Activated CD4-positive, alpha-beta T cell treated with anti-CD3 and anti-CD28 coated beads, Interleukin-2, amount 10 ng/mL, durations not matched to agents 7 days and 5 days (primary cell): ENCODE measurements around the gene HP1BP3. TPM values are rescaled to one million over a fixed set of nuclear protein-coding genes. Genes with fewer than 3 reads are reported as not detected.

Experiments
- CTCF ChIA-PET: fragments of 350-600 bp; sonication (Branson Sonifier 250); formaldehyde crosslinking; loops from one replicate; lab custom pipeline; 2021; ENCODE audit warnings: antibody characterized with exemption; lab: Charles Lee
- POLR2A ChIA-PET: fragments of 350-600 bp; sonication (Branson Sonifier 250); formaldehyde crosslinking; loops from one replicate; lab custom pipeline; 2021; ENCODE audit warnings: antibody characterized with exemption; lab: Charles Lee
- DNase-seq: peaks from one replicate; pipeline ENCODE4 v3.0.0-alpha.2; 2020
- H3K27ac Mint-ChIP-seq: one replicate; pipeline ENCODE4 v1.8.0; 2021; ENCODE audit warnings: mild to moderate bottlenecking, moderate library complexity, mixed read lengths
- H3K27me3 Mint-ChIP-seq: one replicate; pipeline ENCODE4 v1.8.0; 2021; ENCODE audit warnings: mixed read lengths
- H3K36me3 Mint-ChIP-seq: one replicate; pipeline ENCODE4 v1.8.0; 2021; ENCODE audit warnings: low read depth, mixed read lengths
- H3K4me1 Mint-ChIP-seq: one replicate; pipeline ENCODE4 v1.8.0; 2021; ENCODE audit warnings: mixed read lengths
- H3K4me3 Mint-ChIP-seq: one replicate; pipeline ENCODE4 v1.8.0; 2021; ENCODE audit warnings: mild to moderate bottlenecking, moderate library complexity, mixed read lengths
- H3K9me3 Mint-ChIP-seq: one replicate; pipeline ENCODE4 v1.8.0; 2021; ENCODE audit warnings: mixed read lengths
- total RNA-seq, 2 experiments: library from RNA; stranded (reverse); gene quantifications; one replicate each; pipeline ENCODE4 v1.2.3, GENCODE V29; 2021

HP1BP3 gene
- total RNA-seq, 2 experiments from 2014 or later, result 369 to 407 TPM

DNA sequence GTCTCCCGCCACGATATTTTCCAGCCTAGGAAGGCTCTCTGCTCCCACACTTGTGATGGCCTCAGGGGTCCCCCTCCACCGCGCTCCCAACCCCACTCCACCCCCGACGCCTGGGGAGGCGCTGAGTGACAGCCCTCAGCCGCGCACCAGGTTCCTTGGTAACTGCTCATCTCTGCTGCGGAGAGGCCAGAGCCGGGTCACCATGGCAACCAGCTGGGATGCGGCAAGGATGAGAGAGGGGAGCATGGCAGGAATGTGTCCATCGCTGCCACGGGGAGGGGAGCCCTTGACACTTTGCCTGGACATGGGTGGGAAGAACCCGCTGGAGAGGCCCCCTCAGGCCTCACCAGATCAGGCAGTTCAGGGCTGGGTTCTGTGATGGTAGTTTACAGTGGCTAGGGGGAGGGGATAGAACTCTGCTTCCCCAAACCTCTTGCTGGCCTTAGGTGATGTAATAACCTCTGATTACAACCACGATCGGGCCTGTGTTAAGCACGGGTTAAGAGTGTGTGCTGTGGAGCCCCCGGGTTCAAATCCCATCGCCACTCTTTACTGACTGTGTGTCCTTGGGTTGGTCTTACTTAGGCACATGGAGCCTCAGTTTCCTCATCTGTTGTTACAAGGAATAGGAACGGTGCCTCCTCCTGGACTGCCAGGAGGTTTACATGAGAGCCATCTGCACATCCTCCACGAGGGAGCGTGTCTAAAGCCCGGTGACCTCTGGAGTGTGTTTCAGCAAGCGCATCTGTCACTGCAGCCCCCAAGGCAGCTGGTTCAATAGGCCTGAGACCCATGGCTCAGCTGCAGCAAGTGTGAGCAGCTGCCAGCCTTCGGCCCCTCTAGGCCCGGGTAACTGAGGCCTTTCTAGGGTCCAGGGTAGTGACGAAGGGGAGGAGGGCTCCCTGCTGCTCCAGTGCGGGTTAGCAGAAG lies 75.6 kb downstream of the HP1BP3 start:
- no peak overlapping the region for H3K4me3 Mint-ChIP-seq
- peaks cover 2% of the 10 kb centered on the region for H3K36me3 Mint-ChIP-seq
- POLR2A ChIA-PET, result no interaction called here
- H3K9me3 Mint-ChIP-seq, result no peaks in the 10 kb centered on the region
- peaks cover 4% of the 10 kb centered on the region for H3K4me1 Mint-ChIP-seq
- CTCF ChIA-PET, result interaction anchor here (1.2 to 1.3 kb wide), 2 partner anchors 15 to 78 kb away, joined by 3 read pairs; no protein-coding TSS in a partner anchor
- H3K27me3 Mint-ChIP-seq, result peaks cover 8% of the 10 kb centered on the region
- DNase-seq, result no peak
- H3K27ac Mint-ChIP-seq, result no peak overlapping the region

DNA sequence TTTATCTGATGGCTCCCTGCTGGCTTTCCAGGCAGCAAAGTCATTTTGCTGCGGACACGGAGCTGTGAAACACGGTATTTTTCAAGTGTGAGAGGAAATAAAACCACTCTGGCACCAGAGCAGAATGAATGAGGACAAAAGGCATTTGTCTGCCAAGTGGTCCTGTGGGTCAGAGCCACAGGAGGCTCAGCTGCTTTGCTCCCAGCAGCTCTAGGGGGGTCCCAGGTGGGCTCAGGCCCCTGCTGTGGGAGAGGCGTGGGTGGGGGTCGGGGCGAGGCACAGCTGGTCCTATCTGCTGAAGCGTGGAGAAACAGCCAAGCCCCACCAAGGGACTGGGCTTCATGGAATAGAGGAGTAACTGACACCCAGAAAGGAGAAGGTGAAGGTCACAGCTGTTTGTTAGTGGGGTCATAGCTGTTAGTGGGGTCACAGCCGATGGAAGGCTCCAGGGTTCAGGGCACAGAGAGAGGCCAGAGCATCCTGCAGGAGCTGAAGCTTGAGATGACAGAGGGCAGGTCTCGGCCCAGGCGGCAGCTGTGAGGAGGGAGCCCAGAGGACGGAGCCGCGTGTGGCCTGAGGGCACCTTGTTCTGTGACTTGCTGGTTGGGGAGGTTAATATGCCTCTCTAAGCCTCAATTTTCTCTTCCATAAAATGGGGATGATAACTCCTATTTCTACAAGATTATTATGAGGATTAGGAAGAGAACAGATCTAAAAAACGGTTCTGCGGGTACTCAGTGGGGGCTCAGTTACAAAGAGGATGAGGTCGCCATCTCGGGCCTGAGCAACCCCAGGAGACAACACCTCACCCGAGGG lies 76.4 kb downstream of the HP1BP3 start:
- DNase-seq, result no peak
- Mint-ChIP-seq H3K4me3 (no peak overlapping the region), H3K36me3 (no peaks in the 10 kb centered on the region), H3K27me3 (peaks cover under 1% of the 10 kb centered on the region), H3K9me3 (no peaks in the 10 kb centered on the region), H3K4me1 (no peaks in the 10 kb centered on the region), H3K27ac (no peak overlapping the region)
- ChIA-PET POLR2A (no interaction called here), CTCF (interaction anchor here (0.8 to 1.3 kb wide), 2 partner anchors 14 kb away, joined by 3 read pairs; no protein-coding TSS in a partner anchor)

DNA sequence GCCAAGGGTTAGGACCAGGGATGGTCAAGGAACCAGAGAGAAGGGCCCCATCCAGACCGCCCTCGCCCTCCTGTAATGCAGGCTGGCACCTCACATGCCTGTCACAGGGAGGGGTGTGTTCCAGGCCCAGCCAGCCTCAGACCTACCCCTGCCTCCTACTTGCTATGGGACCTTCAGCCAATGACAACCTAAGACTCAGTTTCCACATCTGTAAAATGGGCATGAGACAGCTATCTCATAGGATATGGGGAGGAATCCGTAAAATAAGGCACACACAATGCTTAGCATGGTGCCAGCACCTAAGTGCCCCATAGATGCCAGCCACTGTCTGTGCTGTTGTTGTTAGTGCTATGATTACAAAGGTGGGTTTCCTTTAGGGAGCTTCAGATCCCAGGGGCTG lies 77.2 kb downstream of the HP1BP3 start:
- H3K4me3 Mint-ChIP-seq, result no peak overlapping the region

DNA sequence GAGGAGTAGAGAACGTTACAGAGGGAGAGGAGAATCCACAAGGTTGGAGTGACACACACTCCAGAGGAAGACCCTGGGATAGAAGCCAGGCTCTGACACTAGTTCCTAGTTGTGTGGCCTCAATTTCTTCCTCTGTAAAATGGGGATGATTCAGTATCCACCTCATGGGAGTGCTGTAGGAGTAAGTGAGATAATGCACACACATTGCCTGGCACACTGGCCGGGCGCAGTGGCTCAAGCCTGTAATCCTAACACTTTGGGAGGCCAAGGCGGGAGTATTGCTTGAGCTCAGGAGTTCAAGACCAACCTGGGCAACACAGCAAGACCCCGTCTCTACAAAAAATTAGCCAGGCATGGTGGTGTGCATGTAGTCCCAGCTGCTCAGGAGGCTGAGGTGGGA lies 78.2 kb downstream of the HP1BP3 start:
- ChIA-PET CTCF (interaction anchor here (0.6 kb wide), 1 partner anchor 791 kb away, joined by 3 read pairs; no protein-coding TSS in a partner anchor), POLR2A (no interaction called here)
- no peaks in the 10 kb centered on the region for H3K36me3 Mint-ChIP-seq
- no peaks in the 10 kb centered on the region for H3K27me3 Mint-ChIP-seq
- DNase-seq, result no peak
- no peaks in the 10 kb centered on the region for H3K4me1 Mint-ChIP-seq
- H3K4me3 Mint-ChIP-seq, result no peak overlapping the region
- no peak overlapping the region for H3K27ac Mint-ChIP-seq
- H3K9me3 Mint-ChIP-seq, result no peaks in the 10 kb centered on the region

More for the DNA sequence above, 77.2 kb downstream of the HP1BP3 start:
- ChIA-PET POLR2A (no interaction called here), CTCF (interaction anchor here (0.8 to 1.3 kb wide), 2 partner anchors 13 to 15 kb away, joined by 3 read pairs; no protein-coding TSS in a partner anchor)
- Mint-ChIP-seq H3K27me3 (no peaks in the 10 kb centered on the region), H3K27ac (no peak overlapping the region), H3K36me3 (no peaks in the 10 kb centered on the region), H3K9me3 (no peaks in the 10 kb centered on the region), H3K4me1 (no peaks in the 10 kb centered on the region)
- no peak for DNase-seq

DNA sequence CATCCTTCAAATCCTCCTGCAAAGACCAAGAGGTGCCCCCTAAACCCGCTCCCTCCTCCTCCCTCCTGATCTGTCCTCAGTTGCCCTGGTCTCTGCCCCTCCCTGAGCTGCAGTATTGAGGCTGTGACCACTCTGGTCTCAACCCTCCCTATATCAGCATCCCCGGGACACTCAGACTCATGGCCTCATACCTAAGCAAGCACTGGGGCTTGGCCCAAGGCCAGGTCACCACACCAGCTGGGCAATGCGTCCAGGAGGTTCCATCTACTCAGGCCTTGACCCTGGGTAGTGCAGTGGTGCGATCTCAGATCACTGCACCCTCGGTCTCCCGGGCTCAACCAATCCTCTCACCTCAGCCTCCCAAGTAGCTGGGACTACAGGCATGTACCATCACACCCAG lies 79.0 kb downstream of the HP1BP3 start:
- Mint-ChIP-seq H3K36me3 (no peaks in the 10 kb centered on the region), H3K9me3 (no peaks in the 10 kb centered on the region), H3K4me1 (no peaks in the 10 kb centered on the region), H3K27me3 (no peaks in the 10 kb centered on the region), H3K4me3 (no peak overlapping the region), H3K27ac (no peak overlapping the region)
- POLR2A ChIA-PET, result no interaction called here
- no peak for DNase-seq
- CTCF ChIA-PET, result interaction anchor here (1.2 kb wide), 1 partner anchor 10 kb away, joined by 4 read pairs; no protein-coding TSS in a partner anchor

DNA sequence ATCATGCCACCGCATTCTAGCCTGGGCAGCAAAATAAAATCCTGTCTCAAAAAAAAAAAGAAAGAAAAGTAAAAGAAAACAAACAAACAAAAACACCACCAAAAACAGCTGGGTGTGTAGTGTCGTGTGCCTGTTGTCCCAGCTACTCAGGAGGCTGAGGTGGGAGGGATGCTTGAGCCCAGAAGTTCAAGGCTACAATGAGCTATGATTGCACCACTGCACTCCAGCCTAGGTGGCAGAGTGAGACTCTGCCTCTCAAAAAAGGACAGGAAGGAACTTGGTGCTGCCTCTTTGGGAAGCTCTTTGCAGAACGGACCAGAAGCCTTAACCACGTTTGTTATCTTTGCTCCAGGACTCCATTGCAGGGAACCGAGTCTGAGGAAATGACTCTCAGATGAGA lies 80.3 kb downstream of the HP1BP3 start:
- Mint-ChIP-seq H3K4me1 (no peaks in the 10 kb centered on the region), H3K9me3 (no peaks in the 10 kb centered on the region), H3K4me3 (no peak overlapping the region), H3K36me3 (no peaks in the 10 kb centered on the region), H3K27me3 (no peaks in the 10 kb centered on the region), H3K27ac (no peak overlapping the region)
- no peak for DNase-seq
- CTCF ChIA-PET, result interaction anchor here (1.2 kb wide), 1 partner anchor 9 kb away, joined by 4 read pairs; no protein-coding TSS in a partner anchor
- POLR2A ChIA-PET, result no interaction called here

DNA sequence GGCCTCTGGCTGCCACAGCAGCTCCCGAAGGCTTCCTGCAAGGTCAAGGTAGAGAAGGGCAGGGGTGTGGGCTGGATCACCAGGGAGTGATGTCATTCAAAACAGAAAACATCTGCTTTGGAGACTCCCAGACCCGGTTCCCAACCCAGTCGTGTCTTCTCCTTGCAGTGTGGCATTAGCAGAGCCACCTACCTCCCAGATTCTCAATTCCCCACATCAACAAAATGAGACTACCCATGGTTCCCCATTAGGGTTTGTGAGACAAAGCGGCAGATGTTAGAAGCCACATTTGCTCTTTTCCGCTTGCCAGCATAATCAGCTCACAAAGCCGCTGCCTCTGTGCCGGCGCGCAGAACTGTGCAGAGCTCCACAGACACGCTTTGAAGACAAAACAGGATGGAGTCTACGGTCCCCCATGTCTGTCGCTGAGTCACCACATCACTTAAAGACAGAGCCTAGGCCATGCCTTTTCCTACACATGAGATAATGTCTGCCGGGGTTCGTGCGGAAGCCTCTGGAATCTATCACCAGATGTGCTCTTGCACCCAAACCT lies 81.8 kb downstream of the HP1BP3 start:
- no peaks in the 10 kb centered on the region for H3K36me3 Mint-ChIP-seq
- no peaks in the 10 kb centered on the region for H3K27me3 Mint-ChIP-seq
- no peak for DNase-seq
- ChIA-PET POLR2A (no interaction called here), CTCF (interaction anchor here (1.0 to 1.3 kb wide), 2 partner anchors 8 to 12 kb away, joined by 3 to 6 read pairs; no protein-coding TSS in a partner anchor)
- no peak overlapping the region for H3K27ac Mint-ChIP-seq
- H3K4me3 Mint-ChIP-seq, result no peak overlapping the region
- no peaks in the 10 kb centered on the region for H3K4me1 Mint-ChIP-seq
- no peaks in the 10 kb centered on the region for H3K9me3 Mint-ChIP-seq

DNA sequence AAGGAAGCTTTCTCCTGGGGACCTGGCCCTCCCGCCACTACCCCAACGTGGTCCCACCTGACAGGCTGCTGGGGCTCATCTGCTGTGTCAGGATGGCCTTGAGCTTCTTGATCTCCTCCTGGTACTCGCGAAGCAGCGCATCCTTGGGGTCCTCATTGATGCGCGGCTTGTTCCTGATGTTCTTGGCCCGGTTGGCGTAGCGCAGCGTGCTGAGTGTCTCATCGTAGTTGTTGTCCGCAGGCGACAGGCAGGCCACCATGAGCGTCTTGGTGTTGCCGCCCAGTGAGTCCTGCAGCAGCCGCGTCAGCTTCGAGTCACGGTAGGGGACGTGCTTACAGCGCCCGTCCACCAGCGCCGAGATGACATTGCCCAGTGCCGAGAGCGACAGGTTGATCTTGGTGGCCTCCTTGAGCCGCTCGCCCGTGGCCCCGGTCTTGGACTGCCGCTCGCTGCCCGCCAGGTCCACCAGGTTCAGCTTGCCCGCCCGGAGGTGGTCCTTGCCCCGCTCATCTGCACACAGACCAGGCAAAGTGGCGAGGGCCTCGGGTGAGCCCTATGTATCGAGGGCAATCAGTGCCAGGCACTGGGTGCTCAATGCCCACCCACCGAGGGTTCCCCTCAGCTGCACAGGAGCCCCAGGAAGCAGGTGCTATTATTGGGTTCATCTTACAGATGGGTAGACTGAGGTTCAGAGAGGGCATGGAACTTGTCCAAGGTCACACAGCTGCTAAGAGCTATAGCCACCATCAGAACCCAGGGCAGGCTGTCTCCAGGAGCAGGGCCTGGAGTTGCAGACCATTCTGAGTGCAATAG lies 82.5 kb downstream of the HP1BP3 start:
- H3K4me3 Mint-ChIP-seq, result no peak overlapping the region
- ChIA-PET CTCF (interaction anchor here (1.0 to 1.3 kb wide), 2 partner anchors 8 to 11 kb away, joined by 3 to 6 read pairs; no protein-coding TSS in a partner anchor), POLR2A (no interaction called here)
- H3K27me3 Mint-ChIP-seq, result peaks cover under 1% of the 10 kb centered on the region
- no peaks in the 10 kb centered on the region for H3K4me1 Mint-ChIP-seq
- no peaks in the 10 kb centered on the region for H3K36me3 Mint-ChIP-seq
- no peak overlapping the region for H3K27ac Mint-ChIP-seq
- H3K9me3 Mint-ChIP-seq, result no peaks in the 10 kb centered on the region
- DNase-seq, result no peak

DNA sequence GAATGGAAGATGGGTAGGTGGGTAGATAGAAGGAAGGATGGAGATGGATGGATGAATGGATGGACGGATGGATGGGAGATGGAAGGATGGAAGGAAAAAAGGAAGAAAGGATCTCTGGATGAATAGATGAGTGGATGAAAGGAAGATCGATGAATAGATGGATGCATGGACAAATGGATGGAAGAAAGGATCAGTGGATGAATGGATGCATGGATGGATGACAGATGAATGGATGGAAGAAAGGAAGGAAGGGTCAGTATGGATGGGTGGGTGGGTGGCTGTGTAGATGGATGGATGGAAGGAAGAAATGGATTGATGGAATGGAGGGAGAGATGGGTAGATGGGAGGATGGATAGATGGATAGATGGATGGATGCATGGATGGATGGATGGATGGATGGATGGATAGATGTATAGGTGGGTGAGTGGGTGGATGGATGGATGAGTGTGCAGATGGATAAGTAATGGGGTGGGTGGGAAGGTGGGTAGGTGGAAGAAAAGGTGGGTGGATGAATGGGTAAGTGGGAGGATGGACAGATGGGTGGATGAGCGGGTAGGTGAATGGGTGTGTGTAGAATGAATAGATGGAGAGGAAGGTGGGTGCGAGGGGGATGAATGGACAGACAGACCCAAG lies 83.9 kb downstream of the HP1BP3 start:
- ChIA-PET CTCF (no interaction called here), POLR2A (no interaction called here)
- Mint-ChIP-seq H3K4me1 (no peaks in the 10 kb centered on the region), H3K27me3 (peaks cover 1% of the 10 kb centered on the region), H3K9me3 (no peaks in the 10 kb centered on the region), H3K27ac (no peak overlapping the region), H3K36me3 (no peaks in the 10 kb centered on the region), H3K4me3 (no peak overlapping the region)
- no peak for DNase-seq

DNA sequence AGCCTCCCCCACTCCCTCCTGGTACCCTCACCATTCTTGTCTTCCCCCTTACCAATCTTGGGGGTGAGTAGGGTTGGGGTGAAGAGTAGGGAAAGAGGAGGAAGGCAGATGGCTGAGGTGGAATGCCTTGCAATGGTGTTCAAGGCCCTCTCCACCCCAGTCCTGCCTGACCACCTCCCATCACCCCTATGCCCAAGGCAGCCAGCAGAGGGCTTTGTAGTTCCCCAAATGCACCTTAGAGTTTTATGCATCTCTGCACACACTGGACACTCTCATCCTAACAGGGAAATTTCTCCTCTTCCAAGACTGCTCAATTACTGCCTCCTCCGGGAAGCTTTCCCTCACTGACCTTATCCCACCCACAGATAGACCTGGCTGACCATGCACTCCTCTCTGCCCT lies 84.7 kb downstream of the HP1BP3 start:
- no peak overlapping the region for H3K4me3 Mint-ChIP-seq
- H3K27ac Mint-ChIP-seq, result no peak overlapping the region
- peaks cover 1% of the 10 kb centered on the region for H3K27me3 Mint-ChIP-seq
- DNase-seq, result no peak
- POLR2A ChIA-PET, result no interaction called here
- H3K36me3 Mint-ChIP-seq, result no peaks in the 10 kb centered on the region
- CTCF ChIA-PET, result no interaction called here
- H3K9me3 Mint-ChIP-seq, result no peaks in the 10 kb centered on the region
- H3K4me1 Mint-ChIP-seq, result no peaks in the 10 kb centered on the region

DNA sequence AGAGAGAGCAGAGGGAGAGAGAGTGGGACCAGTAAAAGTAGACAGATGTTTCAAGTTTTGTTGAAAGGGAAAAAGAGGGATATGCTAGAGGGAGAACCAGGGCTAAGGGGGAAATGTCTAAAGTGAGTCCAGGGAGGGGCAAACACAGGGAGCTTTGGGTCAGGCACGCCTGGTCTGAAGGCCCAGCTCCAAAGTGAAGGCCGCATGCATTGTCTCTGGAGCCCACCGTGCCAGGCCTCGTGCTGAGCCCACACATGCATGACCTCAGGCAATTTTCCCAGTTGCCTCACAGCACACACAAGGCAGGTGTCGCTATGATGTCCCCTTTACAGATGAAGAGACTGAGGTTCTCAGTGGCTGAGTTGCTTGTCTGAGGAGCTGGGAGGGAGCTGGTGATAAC lies 85.3 kb downstream of the HP1BP3 start:
- Mint-ChIP-seq H3K27me3 (peaks cover 1% of the 10 kb centered on the region), H3K9me3 (no peaks in the 10 kb centered on the region), H3K4me1 (peaks cover 1% of the 10 kb centered on the region), H3K36me3 (no peaks in the 10 kb centered on the region), H3K4me3 (no peak overlapping the region), H3K27ac (no peak overlapping the region)
- ChIA-PET CTCF (no interaction called here), POLR2A (no interaction called here)
- no peak for DNase-seq
